ENCODE measurements around the gene KLC4. TPM values are rescaled to one million over a fixed set of nuclear protein-coding genes. Genes with fewer than 3 reads are reported as not detected.
A peak's percentile ranks its signal among the peaks of the same experiment; 100 is the strongest.
"Not testable (repeated sequence)": the region's sequence is repeated elsewhere in the genome, so short reads cannot be mapped to it uniquely, and the experiment has no call there.

KLC4 gene
- total and polyA plus RNA-seq, 9 donors, result 14.7 to 29.8 (median 24.7) TPM

- H3K4me1 ChIP-seq (ENCODE audit: insufficient read depth), result peaks cover 23% of the 10 kb centered on the region
- H3K9me3 ChIP-seq, result no peaks in the 10 kb centered on the region
- no peaks in the 10 kb centered on the region for H3K36me3 ChIP-seq
- intact Hi-C loops (cut with DNase I), result loop anchor here in 2 of 4 donors (5.0 to 10.0 kb wide), 2 partner anchors 44 to 46 kb away; no protein-coding TSS in a partner anchor
- no peaks in the 10 kb centered on the region for H3K27me3 ChIP-seq
- no peak overlapping the region for H3K27ac ChIP-seq
- H3K4me3 ChIP-seq, result no peak overlapping the region
- TF ChIP-seq EP300 (IDR thresholded peaks at IDR 0.05) (no peak), POLR2A (IDR thresholded peaks at IDR 0.05) (no peak)
- TF ChIP-seq, protein P1, sequence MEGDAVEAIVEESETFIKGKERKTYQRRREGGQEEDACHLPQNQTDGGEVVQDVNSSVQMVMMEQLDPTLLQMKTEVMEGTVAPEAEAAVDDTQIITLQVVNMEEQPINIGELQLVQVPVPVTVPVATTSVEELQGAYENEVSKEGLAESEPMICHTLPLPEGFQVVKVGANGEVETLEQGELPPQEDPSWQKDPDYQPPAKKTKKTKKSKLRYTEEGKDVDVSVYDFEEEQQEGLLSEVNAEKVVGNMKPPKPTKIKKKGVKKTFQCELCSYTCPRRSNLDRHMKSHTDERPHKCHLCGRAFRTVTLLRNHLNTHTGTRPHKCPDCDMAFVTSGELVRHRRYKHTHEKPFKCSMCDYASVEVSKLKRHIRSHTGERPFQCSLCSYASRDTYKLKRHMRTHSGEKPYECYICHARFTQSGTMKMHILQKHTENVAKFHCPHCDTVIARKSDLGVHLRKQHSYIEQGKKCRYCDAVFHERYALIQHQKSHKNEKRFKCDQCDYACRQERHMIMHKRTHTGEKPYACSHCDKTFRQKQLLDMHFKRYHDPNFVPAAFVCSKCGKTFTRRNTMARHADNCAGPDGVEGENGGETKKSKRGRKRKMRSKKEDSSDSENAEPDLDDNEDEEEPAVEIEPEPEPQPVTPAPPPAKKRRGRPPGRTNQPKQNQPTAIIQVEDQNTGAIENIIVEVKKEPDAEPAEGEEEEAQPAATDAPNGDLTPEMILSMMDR (IDR thresholded peaks at IDR 0.05), result no peak
- DNase-seq, result no peak
- 44 to 51% (median 50%) methylated on average over 2 of the region's 2 CpGs for WGBS, 3 donors
These were observed 19.3 kb downstream of the KLC4 start for GRCh38 chr6:43078691-43079090.

- peaks cover 18% of the 10 kb centered on the region for H3K4me1 ChIP-seq (ENCODE audit: insufficient read depth)
- H3K27ac ChIP-seq, result no peak overlapping the region
- 80 to 88% (median 87%) methylated on average over 4 of the region's 4 CpGs for WGBS, 3 donors
- H3K9me3 ChIP-seq, result no peaks in the 10 kb centered on the region
- TF ChIP-seq EP300 (IDR thresholded peaks at IDR 0.05) (no peak), POLR2A (IDR thresholded peaks at IDR 0.05) (no peak)
- TF ChIP-seq, protein P1 (IDR thresholded peaks at IDR 0.05), result no peak
- no peaks in the 10 kb centered on the region for H3K27me3 ChIP-seq
- H3K36me3 ChIP-seq, result no peaks in the 10 kb centered on the region
- DNase-seq, result peak in 1 of 5 donors; percentile 22
- no peak overlapping the region for H3K4me3 ChIP-seq
- intact Hi-C loops (cut with DNase I), result no loop called here
These were observed 21.6 kb downstream of the KLC4 start for GRCh38 chr6:43081043-43081442.

- H3K4me3 ChIP-seq; intact Hi-C loops (cut with DNase I); H3K27me3 ChIP-seq; H3K36me3 ChIP-seq; H3K9me3 ChIP-seq: not testable (repeated sequence)
- 75 to 90% (median 79%) methylated on average over 9 of the region's 9 CpGs for WGBS, 3 donors
- DNase-seq, result peak in 1 of 5 donors; percentile 17
- peak overlapping the region in 1 of 2 donors; percentile 10 for H3K27ac ChIP-seq
- H3K4me1 ChIP-seq (ENCODE audit: insufficient read depth), result peaks cover 18% of the 10 kb centered on the region
These were observed 22.5 kb downstream of the KLC4 start for GRCh38 chr6:43081922-43082321.

DNA sequence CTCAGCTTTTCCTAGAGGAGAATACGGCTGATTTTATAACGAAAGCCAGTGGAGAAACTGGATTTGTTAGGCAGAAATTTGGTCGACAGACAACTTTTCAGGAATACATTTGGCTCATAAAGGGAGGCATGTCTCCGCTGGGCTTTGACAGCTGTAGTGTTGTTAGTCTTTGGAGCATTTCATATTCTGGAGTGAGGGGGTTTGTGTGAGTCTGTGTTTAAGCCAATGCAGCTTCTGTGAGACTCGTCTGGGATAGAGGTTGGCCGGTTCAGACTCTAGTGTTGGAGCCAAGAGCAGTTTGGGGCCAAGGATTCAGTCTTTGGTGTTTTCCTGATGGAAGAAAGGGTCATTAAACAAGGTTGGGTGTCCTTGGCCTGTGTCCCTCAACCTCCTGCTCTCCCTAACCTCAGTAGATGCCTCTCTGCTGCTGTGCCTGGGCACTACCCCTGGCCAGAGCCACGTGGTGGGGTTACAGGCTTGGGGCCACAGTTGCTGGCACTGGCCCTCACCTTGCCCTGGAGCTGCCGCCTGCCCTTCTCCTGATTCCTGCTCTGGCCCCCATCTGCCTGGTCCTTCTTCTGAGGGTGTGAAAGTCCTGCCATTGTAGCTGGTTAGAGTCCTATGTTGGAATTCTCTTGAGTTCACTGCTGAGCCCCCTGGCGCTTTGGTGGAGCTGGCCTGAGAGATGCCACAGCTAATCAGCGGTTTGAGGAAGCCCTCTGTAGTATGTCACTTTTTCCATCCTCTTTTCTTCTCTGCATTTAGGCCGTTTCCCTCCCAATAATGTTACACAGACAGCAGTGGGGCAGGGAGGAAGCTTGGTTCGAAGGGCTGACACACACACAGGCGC lies 23.6 kb downstream of the KLC4 start:
- intact Hi-C loops (cut with DNase I), result no loop called here
- DNase-seq, result peak in 4 of 5 donors; percentile 39 to 54 (median 46)
- no peak overlapping the region for H3K4me3 ChIP-seq
- H3K4me1 ChIP-seq (ENCODE audit: insufficient read depth), result peaks cover 11% of the 10 kb centered on the region
- 35 to 49% (median 38%) methylated on average over 13 of the region's 13 CpGs for WGBS, 3 donors
- peak overlapping the region in 1 of 2 donors; percentile 53 for H3K27ac ChIP-seq
- TF ChIP-seq, protein P1 (IDR thresholded peaks at IDR 0.05), result no peak
- TF ChIP-seq POLR2A (IDR thresholded peaks at IDR 0.05) (no peak), EP300 (IDR thresholded peaks at IDR 0.05) (no peak)
- no peaks in the 10 kb centered on the region for H3K27me3 ChIP-seq
- H3K9me3 ChIP-seq, result no peaks in the 10 kb centered on the region
- H3K36me3 ChIP-seq, result no peaks in the 10 kb centered on the region

All from ovary (tissue), 9 donors.